ENCODE results near the gene TNS2. TPM values are rescaled to one million over a fixed set of nuclear protein-coding genes. Genes with fewer than 3 reads are reported as not detected.
A peak's percentile ranks its signal among the peaks of the same experiment; 100 is the strongest.

TNS2 gene
- polyA plus RNA-seq, 1 donor, result 97.9 TPM

DNA sequence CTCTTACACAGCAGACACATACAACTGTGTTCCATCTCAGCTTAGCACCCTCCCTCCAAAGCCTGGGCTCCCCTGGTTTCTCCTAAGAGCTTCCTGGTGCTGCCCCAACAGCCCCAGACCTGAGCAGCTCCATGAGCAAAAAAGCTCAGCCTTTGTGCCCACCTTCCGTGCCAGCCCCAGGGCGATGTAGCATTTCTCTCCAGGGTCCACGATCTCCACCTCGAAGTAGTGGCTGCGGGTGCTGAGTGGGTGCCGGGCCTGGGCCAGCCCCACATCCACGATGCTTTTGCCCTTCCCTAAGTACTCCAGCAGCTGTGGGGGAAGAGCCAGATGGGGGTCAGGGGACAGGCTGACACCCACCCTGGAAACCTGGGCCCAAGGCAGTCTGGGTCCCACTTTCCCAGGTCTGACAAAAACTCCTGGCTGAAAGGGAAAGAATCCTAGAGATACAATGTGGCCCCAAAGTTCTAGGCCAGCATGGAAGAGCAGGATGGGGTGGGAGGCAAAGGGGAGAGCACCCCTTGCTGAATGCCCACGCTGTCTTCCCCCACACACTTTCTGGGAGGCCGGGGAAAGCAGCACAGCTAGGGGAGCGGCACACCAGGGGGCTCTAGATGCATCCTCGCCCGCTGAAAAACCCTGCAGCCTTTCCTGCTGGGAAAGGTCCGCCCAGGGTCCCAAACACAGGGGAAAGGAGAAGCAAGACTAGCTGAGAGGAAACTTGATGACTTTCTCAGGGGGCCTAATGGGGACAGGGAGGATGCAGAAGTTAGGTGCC is 18.3 kb downstream of the TNS2 start:
- no peak for DNase-seq (ENCODE audit: low read depth)

- no peak for DNase-seq (ENCODE audit: low read depth)
These were observed 19.1 kb downstream of the TNS2 start for GRCh38 chr12:53068811-53069585.

DNA sequence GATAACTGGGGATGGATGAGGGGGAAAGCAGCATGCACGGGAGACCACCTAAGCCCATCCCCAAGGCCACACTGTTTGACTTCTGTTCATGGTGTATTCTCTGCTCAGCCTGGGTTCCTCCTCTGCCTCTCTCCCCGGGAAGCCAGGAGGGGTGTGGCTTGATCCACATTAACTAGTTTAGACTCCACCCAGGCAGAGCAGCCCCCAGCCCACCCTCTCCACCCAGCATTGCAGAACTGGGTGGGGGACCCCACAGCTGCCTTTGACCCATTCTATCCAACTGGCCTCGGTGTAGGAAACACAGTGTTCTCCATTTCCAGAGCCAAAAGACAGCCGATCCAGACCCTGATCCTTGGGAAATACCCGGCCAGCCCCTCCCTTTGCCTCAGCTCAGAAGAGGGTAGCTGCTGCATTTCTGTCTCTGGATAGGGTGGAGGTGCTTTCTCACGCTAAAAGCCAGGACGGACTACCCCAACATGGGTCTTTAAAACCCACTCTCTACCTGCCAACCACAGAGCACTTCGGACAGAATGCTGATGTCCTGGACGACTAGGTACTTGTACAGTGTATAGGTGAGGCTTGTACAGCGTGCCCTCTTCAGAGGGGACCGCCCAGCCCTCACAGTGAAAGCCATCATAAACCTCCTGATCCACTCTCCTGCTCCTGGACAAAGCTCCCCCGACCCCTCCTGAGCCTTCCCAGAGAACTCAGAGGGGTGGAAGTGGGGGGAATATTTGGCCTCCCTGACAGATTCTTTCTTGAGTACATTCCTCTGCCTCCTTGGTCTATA is 20.0 kb downstream of the TNS2 start:
- no peak for DNase-seq (ENCODE audit: low read depth)

GRCh38 chr12:53070877-53071492 is 21.1 kb downstream of the TNS2 start:
- DNase-seq (ENCODE audit: low read depth), result no peak

DNA sequence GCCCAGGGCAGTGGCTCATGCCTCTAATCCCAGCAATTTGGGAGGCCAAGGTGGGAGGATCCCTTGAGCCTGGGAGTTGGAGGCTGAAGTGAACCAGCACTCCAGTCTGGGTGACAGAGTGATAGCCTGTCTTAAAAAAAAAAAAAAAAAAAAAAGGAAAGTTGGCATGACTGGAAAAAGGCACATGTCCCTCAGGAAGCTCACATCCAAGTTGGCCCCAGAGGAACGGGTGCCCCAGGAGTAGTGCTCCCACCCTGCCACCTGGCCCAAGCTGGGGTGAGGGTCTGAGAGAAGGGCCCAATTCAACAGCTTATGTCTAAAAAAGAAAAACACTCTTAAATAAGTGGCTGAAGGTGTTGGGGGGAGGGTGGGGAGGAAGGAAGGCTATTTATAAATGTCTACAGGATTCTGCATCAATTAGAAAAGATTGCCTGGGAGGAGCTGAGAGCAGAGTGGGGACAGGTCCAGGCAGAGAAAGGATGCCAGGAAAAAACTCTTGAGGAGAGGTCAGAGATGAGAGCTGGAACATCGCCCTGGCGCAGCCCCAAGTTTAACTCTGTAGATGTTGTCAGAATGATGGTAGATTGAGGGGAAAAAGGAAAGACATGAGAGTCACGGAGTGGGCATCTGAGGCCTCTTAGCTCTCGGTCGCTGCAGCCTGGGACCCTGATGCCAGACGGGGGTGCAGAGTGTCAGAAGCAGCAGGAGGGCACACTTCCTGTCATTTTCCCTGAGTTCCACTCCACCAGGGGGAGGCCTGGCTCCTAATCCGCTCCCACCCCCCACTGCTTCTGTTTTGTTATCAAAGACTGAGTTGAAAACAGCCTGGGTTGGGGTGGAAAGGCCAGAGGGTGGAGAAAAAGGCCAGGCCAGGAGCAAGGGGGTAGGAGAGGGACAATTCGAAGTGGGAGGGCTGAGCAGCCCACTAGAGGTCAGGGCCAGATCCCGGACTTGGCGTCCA is 22.0 kb downstream of the TNS2 start:
- peak; percentile 93 for DNase-seq (ENCODE audit: low read depth)

GRCh38 chr12:53073881-53074280 is 24.0 kb downstream of the TNS2 start:
- DNase-seq (ENCODE audit: low read depth), result no peak

- no peak for DNase-seq (ENCODE audit: low read depth)
These were observed 24.6 kb downstream of the TNS2 start for GRCh38 chr12:53074283-53074998.

DNA sequence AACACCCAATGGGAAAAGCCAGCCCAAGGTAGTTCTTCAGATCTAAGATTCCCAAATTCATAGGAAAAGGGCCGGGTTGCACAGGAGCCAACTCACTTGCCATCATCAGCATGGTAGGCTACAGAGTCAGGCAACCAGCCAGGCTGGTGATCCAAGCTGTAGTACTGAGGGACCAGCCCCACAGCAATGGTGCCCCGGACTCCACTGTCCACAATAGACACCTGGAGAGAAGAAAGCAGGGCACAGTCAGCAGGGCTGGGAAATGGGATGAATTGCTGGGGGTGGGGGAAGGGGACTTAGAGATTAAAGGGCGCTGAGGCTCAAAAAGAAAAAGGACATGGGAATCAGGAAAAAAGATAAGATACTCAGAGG is 25.1 kb downstream of the TNS2 start:
- no peak for DNase-seq (ENCODE audit: low read depth)

GRCh38 chr12:53076461-53076860 is 26.6 kb downstream of the TNS2 start:
- no peak for DNase-seq (ENCODE audit: low read depth)

GRCh38 chr12:53077030-53077429 is 27.2 kb downstream of the TNS2 start:
- no peak for DNase-seq (ENCODE audit: low read depth)

- DNase-seq (ENCODE audit: low read depth), result no peak
These were observed 28.8 kb downstream of the TNS2 start for GRCh38 chr12:53078425-53079225.

GRCh38 chr12:53079226-53080117 is 29.6 kb downstream of the TNS2 start, which contains the start of gene SPRYD3:
Gene SPRYD3, minus strand, starts transcription at chr12:53079390. Its CDS starts 57 bp downstream, at chr12:53079333.
- peak; percentile 78 for DNase-seq (ENCODE audit: low read depth)

GRCh38 chr12:53082637-53083175 is 32.8 kb downstream of the TNS2 start:
- DNase-seq (ENCODE audit: low read depth), result no peak

- no peak for DNase-seq (ENCODE audit: low read depth)
These were observed 36.5 kb downstream of the TNS2 start for GRCh38 chr12:53086361-53086760.

- no peak for DNase-seq (ENCODE audit: low read depth)
These were observed 40.2 kb downstream of the TNS2 start for GRCh38 chr12:53090105-53090504.

DNA sequence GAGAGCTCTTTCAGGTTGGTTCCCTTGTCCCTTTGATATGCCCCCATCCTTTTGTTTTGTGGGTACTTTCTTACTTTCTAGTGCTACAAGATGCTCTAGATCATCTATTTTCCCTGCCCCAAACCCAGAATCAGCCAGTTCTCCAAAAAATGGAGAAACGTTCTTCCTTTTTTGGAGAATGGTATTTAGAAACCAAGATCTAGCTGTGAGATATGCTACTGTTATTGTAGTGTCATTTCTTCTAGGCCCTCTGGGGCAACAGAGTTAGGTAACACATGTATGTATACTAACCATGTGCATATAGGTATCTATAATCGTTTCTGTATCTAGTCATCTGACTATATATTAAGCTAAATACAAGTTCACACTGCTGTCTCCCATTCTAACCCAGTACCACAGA is 40.7 kb downstream of the TNS2 start:
- no peak for DNase-seq (ENCODE audit: low read depth)

DNA sequence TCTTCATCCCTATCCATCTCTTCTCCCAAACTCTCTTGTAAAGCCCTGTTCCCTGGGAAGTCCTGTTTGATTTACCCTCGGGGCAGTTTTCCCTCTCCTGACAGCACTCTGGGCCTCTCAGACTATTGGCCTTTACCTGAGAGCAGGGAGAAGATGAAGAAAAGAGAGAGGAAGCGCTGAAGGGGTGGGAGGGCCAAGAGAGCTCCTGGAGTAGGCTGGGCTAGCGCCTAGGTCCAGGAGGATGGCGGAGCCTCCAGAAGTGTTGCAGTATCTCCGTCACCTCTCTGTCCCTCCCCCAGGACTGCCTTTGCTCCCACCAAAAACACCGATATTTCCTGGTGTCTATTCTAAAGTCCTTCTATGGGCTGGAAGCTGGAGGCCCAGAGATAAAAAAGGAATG is 41.9 kb downstream of the TNS2 start:
- no peak for DNase-seq (ENCODE audit: low read depth)

All from forelimb muscle (tissue), 1 donor.